ENCODE measurements around the gene ABCC9.
"Not testable (repeated sequence)": the region's sequence is repeated elsewhere in the genome, so short reads cannot be mapped to it uniquely, and the experiment has no call there.

Gene ABCC9

GRCh38 chr12:21912318-21912717 is 28.9 kb downstream of the ABCC9 start:
- TF ChIP-seq CTCF (IDR thresholded peaks at IDR 0.05; ENCODE audit: insufficient read depth, missing control alignments), result no peak
- DNase-seq (ENCODE audit: insufficient read length, low spot score), result no peak

GRCh38 chr12:21911832-21912231 is 29.4 kb downstream of the ABCC9 start:
- FAIRE-seq (no peak), DNase-seq (ENCODE audit: insufficient read length, low spot score) (no peak)
- no peak for TF ChIP-seq CTCF (IDR thresholded peaks at IDR 0.05; ENCODE audit: insufficient read depth, missing control alignments)

More at GRCh38 chr12:21912318-21912717, 28.9 kb downstream of the ABCC9 start:
- FAIRE-seq, result no peak

GRCh38 chr12:21910657-21911056 is 30.6 kb downstream of the ABCC9 start:
- FAIRE-seq, result no peak
- TF ChIP-seq CTCF (IDR thresholded peaks at IDR 0.05; ENCODE audit: insufficient read depth, missing control alignments), result no peak
- no peak for DNase-seq (ENCODE audit: insufficient read length, low spot score)

- TF ChIP-seq CTCF (IDR thresholded peaks at IDR 0.05; ENCODE audit: insufficient read depth, missing control alignments), result no peak
- DNase-seq (ENCODE audit: insufficient read length, low spot score) (no peak), FAIRE-seq (no peak)
These were observed 33.0 kb downstream of the ABCC9 start for GRCh38 chr12:21907948-21908837.

- TF ChIP-seq CTCF (IDR thresholded peaks at IDR 0.05; ENCODE audit: insufficient read depth, missing control alignments), result no peak
- DNase-seq (ENCODE audit: insufficient read length, low spot score) (no peak), FAIRE-seq (no peak)
These were observed 34.2 kb downstream of the ABCC9 start for GRCh38 chr12:21906919-21907493.

- DNase-seq (ENCODE audit: insufficient read length, low spot score); FAIRE-seq: not testable (repeated sequence)
These were observed 41.7 kb downstream of the ABCC9 start for GRCh38 chr12:21899532-21899931.

- DNase-seq (ENCODE audit: insufficient read length, low spot score) (no peak), FAIRE-seq (no peak)
- no peak for TF ChIP-seq CTCF (IDR thresholded peaks at IDR 0.05; ENCODE audit: insufficient read depth, missing control alignments)
These were observed 45.6 kb downstream of the ABCC9 start for GRCh38 chr12:21895651-21896050.
